Occipital lobe (tissue), 2 donors: ENCODE data around the gene VEGFB. TPM values are rescaled to one million over a fixed set of nuclear protein-coding genes. Genes with fewer than 3 reads are reported as not detected.

Experiments
- DNase-seq: peaks from one replicate; lab custom pipeline; 2025; lab: John Stamatoyannopoulos, UW
- total RNA-seq: library from RNA; depleted of rRNA; stranded (reverse); fragments of >200 nt; gene quantifications from one replicate; pipeline ENCODE4 v1.2.3, GENCODE V29; 2014

Gene VEGFB, protein sequence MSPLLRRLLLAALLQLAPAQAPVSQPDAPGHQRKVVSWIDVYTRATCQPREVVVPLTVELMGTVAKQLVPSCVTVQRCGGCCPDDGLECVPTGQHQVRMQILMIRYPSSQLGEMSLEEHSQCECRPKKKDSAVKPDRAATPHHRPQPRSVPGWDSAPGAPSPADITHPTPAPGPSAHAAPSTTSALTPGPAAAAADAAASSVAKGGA
- 9.5 TPM for total RNA-seq

DNA sequence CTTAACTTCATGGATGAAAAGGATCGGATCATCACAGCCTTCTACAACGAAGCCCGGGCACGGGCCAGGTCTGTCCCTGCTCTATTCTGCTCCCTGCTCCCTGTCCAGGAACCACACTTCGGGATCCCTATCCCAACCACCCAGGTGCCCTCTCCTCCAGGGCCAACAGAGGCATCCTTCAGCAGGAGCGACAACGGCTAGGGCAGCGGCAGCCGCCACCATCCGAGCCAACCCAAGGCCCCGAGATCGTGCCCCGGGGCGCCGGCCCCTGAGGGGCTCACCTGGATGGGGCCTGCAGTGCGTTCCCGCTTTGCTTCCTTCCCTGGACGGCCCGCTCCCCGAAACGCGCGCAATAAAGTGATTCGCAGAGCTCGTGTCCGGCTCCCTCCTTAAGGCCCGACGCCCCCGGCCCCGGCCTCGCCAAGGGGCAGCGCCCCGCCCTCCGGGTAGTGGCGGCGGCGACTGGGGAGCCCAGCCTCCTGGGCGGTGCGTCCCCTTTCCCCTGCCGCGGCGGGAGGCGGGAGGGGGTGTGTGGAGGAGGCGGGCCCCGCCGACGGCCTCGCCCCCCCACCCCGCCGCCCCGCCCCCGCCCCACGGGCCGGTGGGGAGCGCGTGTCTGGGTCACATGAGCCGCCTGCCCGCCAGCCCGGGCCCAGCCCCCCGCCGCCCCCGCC is at the start of gene VEGFB:
Gene VEGFB, plus strand, starts transcription at position 672 of the 674 bp plus-strand sequence. CDS start 250 bp downstream, outside the sequence.
- DNase-seq, result no peak

DNA sequence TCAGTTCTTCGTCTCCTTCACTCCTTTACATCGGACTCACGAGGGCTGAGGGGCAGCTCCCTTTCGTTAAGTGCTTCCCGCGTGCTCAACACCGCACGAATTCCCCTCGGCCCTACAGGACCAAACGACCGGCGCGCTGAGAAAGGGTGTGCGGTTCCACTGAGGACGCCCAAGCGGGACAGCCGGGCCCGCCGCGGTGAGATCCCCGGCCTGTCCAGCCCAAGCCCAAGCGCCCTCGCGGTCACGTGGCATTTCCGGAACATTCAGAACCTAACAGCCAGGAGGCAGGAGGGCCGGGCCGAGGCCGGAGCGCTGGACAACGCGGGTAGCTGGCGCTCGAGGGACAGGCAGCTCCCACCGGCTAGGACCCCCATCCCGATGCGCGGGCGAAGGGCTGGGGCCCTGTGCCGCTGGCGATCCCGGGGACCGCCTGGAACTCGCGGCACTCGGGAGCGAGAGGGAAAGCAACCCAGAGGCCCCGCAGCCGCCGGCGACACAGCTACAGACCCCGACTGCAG is 49.1 kb upstream of the VEGFB start:
- peak; percentile 82 for DNase-seq

DNA sequence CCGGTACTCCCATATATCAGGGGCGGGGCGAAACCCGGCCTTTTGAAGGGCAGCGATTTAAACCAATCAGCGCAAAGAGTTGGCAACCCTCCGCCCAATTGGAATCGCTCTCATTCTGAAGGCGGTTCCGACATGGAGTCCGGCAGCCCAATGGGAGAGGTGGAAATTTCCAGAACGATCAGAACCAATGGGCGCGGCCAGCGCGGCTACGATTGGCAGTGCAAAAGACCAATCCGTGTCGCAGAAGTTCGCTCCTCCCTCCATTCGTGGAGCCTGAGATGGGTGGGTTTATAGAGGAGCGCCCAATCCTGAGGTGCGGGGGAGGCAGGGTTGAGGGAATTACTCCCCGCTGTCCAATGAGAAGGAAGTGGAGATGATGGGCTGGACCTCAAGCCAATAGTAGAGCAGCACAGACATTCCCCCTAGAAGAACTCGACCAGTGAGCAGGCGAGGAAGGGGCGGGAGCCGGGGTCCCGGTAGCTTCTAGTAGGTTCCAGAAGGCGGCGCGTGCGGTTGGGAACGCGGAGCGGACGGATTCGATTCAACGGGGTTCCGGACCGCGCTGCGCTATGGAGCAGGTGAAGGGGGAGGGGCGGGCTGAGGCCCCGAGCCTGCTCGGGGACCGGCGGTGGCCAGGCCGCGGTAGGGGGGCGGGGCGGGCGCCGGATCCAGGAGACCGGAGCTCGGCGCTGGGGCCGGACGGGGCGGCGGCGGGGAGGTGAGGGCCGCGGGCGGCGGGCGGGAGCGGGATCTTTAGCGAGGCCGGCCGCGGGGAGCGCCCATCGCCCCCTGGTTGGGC is 48.5 kb upstream of the VEGFB start, which contains the start of gene STIP1:
Gene STIP1, plus strand, starts transcription at position 479 of the 799 bp plus-strand sequence. Its CDS starts 91 bp downstream, at position 570.
- peak; percentile 100 for DNase-seq

DNA sequence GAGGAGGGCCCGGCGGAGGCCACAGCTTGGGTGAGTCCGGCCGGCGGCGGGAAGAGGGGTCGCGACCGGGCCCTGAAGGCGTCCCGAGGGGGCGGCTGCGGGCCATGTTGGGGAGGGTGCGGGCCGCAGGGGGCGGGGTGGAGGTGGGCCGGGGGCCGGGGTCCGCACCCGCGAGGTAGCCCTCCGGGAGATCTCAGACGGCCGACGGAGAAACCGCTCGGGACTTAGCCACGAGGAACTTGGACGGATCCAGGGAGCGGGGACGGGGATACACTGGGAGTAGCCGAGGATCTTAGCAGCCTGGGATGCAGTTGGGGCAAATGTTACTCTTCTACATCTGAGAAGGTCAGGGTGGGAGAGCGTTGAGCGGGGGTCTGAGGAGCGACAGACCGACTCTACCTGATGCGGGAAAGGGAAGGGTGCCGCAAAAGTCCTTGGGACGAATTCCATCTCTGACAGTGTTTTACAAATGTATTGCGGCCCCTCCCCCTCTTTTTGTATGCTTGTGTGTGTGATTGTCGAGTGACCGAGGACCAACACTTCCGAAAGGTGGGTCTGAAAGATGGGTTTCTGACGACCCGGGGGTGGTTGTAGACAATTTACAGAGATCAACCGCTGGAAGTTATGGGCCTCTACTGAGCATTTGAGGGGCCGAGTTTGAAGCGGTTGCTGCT is 47.8 kb upstream of the VEGFB start:
- DNase-seq, result no peak

DNA sequence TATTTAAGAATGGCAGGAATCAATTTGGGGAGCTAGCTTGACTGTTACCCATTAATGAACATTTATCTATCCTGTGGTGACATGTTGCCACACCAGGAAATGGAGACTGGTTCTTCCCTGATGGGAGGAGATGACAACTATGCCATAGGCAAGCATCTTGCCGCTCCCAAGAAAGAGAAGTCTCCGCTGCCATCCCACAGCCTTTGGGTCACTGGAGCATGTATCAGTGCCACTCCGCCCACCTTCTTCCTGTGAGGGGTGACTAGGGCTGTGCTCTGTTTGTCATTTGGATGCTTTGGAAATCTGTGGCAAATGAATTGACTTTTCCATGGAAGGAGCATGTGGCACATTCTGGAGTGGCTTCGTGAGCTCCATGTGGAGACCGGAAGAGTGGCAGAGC is 42.0 kb upstream of the VEGFB start:
- no peak for DNase-seq

DNA sequence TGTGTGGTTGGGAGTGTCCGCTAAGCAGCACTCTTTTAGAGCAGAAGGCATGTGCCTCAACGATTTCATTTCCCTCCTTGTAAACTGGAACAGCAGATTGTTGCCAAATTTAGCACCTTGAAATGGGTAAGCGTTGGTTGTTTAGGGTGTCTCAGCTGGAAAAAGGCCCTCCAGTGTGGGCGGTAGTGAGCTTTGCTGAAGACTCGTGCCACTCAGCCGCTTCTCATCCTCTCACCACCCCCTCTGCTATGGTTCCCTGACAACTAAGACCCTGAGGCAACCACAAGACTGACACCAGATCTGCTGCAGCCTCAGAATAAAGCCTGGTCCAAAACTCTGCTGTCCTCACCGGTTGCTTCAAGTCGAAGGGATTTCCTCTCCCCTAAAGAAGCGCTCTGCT is 37.8 kb upstream of the VEGFB start:
- DNase-seq, result peak; percentile 36

DNA sequence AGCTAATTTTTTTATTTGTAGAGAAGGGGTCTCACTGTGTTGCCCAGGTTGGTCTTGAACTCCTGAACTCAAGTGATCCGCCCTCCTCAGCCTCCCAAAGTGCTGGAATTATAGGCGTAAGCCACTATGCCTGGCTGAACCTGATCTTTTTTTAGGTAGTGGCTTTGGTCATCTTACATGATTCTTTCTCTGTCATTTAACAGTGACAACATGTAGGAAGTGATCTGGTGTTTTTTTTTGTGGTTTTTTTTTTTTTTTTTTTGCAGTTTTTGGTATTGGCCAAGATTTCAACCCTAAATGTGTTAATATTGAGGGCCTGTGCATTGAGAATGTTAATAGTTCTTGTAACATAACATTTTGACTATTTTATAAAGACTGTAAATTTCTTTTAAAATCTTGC is 35.9 kb upstream of the VEGFB start:
- no peak for DNase-seq

DNA sequence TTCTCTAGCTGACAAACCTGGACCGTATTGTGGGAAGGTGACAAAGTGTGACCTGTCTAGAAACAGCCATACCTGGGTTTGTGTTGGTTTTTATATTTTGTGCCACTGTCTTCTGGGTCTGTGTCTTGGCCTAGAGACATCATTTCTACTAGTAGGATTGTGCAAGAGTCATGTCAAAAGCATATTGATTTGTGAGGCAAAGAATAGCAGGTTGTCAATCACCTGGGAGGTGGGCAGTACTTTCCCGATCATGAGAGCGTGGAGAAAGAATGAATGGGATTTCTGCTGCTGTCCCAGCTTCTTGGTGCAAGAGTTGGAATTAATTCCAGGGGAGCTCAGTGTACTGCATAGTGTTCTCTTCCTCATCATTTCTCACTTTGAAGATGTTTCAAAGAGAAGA is 32.8 kb upstream of the VEGFB start:
- no peak for DNase-seq

DNA sequence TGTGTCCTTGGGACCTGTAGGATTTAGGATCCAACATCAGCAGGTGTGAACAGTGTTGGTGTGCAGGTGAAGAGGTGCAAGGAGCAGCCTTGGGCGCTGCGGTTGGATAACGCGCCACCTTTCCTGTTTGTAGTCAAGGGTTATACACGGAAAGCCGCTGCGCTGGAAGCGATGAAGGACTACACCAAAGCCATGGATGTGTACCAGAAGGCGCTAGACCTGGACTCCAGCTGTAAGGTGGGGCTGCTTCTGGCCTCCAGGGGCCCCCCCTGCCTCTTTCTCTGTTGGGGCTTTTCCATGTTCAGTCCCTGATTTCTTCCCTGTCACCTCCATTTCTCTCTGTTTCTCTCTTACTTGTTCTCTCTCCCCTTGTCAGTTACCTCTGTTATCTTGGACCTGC is 31.4 kb upstream of the VEGFB start:
- DNase-seq, result no peak

DNA sequence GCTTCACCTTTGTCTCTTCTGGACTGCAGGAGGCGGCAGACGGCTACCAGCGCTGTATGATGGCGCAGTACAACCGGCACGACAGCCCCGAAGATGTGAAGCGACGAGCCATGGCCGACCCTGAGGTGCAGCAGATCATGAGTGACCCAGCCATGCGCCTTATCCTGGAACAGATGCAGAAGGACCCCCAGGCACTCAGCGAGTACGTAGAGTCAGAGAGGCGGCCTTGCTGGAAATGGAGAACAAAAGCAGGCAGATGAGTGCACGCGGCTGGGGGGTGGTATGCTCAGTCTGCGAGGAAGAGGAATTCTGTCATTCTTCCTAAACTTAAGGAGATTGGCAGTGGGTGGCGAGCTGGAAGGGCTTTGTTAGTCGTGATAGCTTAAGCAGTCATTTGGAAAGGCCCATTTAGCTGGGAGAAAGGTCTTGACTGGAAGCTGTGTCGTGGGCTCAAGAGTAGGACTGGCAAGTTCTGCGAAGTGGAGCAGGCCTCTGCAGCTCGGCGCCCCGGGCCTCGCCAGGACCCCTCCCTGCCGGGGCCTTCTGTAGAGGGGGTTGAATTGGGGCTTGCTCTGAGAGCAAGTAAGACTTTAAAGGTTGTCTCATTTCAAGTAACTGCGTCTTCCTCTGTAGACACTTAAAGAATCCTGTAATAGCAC is 30.8 kb upstream of the VEGFB start:
- DNase-seq, result no peak

DNA sequence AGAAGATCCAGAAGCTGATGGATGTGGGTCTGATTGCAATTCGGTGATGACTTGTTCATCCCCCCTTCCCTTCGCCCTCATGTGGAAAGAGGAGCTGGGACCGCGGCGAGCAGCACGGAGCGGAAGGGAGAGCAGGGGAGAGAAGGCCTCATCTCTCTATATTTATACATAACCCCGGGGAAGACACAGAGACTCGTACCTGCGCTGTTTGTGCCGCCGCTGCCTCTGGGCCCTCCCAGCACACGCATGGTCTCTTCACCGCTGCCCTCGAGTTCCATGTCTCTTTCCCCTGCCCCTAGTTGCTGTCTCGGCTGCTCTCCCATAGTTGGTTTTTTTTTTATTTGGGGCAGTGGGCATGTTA is 30.3 kb upstream of the VEGFB start:
- no peak for DNase-seq

DNA sequence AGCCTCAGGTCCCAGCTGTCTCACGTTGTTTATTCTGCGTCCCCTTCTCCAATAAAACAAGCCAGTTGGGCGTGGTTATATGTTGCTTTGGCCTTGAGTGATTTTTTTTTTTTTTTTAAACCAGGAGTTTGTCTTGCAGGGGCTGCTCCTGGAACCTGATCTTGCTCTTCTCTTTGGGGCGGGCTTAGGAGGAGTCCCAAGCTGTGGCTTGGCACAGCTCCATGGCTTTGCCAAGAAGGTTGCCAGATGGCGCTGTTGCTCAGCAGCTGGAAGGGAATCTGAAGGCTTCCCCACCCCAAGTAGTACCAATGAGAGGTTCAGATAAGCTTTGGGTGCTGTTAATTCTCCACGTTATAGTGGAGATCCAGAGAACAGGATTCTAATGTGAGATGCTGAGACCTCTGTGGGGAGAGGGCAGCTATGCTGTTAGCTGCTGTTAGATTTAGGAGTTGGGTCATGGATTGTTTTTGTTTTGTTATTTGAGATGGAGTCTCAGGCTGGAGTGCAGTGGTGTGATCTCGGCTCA is 29.9 kb upstream of the VEGFB start:
- DNase-seq, result peak; percentile 66

DNA sequence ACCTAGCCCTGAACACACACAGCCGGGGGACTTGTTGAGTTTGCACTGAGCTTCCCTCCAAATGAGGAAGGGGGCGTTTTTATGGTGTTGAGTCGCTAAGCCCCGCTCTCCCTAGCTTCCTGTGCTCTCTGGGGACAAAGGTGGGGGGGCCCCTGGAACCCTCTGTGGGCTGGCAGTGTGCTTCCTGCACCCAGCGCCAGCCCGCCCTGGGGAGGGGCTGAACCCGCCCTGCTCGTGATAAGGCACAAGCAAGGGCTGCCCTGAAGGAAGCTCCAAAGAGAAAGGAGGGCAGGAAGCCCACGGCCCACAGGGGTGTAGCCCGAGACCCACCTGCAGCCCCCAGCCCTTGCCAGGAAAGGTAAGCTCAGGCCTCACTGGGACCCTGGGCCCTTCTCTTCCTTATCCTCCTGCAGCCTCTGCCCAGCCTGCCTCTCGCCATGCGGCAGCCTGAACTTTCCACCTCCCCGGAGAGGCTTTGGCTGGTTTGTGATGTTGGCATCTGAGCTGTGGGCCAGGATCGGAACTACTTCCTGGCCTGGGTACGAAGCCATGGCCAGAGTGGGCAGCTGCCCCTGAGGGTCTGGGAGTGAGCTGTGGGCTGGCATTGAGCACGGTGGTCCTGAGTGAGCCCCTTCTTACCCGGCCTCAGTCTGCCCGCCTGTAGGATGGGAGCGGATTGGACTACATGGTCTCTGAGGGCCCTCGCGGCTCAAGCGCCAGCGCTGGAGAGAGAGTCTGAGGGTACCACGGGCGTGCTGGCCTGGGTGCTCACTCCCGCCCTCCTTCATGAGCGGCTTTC is 27.7 kb upstream of the VEGFB start, which contains the start of gene FERMT3:
Gene FERMT3, plus strand, starts transcription at position 265 of the 799 bp plus-strand sequence. CDS start 644 bp downstream, outside the sequence.
- no peak for DNase-seq

DNA sequence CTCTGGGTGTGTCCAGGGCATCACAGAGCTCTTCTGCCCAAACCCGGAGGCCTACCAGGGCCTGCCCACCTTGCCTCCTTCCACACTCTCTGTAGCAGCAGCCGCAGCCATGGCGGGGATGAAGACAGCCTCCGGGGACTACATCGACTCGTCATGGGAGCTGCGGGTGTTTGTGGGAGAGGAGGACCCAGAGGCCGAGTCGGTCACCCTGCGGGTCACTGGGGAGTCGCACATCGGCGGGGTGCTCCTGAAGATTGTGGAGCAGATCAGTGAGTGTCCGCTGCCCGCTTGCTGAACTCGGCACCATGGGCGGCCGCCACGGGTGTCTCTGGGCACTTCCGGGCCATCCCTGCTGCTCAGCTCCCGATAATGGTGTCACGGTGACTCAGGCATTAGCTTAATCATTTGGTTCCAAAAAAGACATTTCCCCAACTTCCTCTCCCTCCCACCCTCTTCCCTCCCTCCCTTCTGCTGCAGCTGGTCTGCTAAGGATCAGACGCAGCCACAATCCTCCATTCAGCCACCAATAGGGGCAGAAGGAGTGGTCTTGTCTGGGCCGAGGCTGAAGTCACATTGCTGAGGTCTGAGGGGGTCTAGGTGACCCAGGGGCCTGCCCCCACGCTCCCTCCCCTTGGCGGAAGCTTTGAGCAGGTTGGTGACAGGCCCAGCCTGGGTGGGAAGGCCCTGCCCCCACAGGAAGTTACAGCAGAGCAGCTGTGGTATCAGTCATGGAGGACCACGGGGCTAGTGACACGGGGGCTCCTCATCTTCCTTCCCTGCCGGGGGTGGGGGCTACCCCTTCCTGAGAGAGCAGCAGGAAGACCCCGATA is 26.9 kb upstream of the VEGFB start:
- DNase-seq, result no peak

DNA sequence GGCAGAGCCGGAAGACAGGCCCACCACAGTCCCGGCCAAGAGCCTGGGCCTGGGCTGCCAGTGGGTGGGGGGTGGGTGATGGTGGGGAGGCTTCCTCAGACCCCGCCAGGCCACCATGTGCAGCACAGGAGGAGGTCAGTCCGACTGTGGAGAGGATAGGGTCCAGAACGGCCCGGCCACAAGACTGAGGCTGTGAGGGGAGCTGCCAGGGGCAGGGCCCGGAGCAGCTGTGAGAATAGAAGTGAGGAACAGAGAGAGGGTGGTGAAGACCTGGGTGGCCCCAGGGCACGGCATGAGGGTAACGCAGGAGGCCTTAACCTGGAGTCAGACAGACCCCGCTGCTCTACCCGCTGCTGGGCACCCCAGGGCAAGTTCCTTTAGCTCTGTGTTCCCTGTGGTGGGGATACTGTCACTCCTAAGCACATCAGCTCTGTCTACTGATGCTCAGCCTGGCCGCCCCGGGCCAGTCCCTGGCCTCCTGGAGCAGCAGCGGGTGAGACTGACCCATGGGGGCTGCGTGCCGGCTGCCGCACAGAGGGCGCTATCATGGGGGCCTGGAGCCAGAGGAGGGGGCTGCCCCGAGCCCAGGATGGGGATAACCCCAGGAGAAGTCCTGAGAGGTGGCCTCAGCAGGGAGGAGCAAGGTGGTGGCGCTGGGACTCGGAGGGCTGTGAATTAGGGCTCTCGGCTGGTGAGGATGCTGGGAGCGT is 26.1 kb upstream of the VEGFB start:
- DNase-seq, result no peak

DNA sequence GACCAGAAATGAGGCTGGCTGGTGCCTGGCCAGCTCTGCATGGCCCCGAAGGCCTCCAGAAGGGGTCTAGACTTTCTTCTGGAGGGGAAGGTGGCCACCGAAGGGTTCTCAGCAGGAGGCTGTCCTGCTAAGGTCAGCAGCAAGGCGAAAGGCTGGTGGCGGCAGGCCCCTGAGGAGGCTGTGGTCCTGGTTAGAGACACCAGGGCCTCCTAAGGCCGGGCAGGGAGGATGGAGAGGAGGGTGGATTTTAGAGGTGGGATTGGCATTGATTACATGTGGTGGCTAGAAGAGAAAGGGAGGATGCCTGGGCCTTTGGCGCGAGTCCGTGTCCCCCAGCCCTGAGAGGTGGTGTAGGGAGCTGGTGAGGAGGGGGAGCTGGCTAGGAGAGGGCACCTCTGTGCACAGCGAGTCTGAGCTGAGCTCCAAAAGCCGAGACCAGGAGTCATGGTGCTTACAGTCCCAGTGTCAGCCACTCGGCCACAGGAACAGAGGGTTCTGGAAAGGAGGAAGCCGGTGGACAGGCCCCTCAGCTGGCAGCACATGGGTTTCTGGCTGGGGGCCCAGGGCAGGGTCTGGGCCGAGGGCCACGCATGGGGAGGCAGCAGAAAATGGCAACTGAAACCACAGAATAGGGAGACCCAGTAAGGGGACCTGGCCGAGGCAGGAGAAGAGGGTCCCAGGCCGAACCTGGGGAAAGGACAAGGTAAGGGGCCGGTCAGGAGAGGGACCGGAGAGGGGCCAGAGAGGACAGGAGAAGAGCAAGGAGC is 25.4 kb upstream of the VEGFB start:
- DNase-seq, result no peak

DNA sequence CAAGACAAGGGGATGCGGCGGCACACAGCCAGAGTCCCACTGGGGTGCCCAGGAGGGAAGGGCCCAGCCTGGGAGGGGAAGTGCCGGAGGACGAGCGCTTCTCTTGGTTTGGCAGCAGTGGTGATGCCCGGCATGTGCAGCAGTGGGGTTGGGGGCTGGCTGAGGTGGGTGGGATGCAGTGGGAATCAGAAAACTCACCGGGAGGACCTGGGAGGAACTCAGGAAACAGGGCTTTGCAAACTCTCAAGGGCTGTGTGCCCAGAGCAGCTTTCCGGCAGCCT is 24.9 kb upstream of the VEGFB start:
- DNase-seq, result no peak
